Measurements from ENCODE around the gene ZBTB16.

The ZBTB16 gene

DNA sequence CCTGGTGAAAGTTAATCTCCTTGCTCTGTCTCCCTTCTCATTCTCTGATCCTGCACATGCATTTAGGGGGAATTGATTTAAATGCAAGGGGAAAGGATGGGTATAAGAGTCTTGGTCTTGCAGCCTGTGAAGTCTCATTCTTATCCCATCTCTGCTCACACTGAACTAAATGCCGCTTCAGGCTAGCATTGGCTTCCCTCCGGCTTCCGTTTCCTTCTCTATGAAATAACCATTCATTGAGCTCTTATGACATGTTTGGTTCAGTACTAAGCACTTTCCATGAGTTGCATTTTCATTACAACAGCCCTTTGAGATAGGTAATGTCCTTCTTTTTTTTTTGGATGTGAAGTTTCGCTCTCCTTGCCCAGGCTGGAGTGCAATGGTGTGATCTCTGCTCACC lies 5.6 kb downstream of the ZBTB16 start:
- DNase-seq (ENCODE audit: low read depth), result no peak

GRCh38 chr11:114066046-114066648 lies 6.6 kb downstream of the ZBTB16 start:
- no peak for DNase-seq (ENCODE audit: low read depth)

GRCh38 chr11:114068327-114068726 lies 8.8 kb downstream of the ZBTB16 start:
- no peak for DNase-seq (ENCODE audit: low read depth)

- DNase-seq (ENCODE audit: low read depth), result no peak
Measured at GRCh38 chr11:114070464-114071139, 11.1 kb downstream of the ZBTB16 start.

DNA sequence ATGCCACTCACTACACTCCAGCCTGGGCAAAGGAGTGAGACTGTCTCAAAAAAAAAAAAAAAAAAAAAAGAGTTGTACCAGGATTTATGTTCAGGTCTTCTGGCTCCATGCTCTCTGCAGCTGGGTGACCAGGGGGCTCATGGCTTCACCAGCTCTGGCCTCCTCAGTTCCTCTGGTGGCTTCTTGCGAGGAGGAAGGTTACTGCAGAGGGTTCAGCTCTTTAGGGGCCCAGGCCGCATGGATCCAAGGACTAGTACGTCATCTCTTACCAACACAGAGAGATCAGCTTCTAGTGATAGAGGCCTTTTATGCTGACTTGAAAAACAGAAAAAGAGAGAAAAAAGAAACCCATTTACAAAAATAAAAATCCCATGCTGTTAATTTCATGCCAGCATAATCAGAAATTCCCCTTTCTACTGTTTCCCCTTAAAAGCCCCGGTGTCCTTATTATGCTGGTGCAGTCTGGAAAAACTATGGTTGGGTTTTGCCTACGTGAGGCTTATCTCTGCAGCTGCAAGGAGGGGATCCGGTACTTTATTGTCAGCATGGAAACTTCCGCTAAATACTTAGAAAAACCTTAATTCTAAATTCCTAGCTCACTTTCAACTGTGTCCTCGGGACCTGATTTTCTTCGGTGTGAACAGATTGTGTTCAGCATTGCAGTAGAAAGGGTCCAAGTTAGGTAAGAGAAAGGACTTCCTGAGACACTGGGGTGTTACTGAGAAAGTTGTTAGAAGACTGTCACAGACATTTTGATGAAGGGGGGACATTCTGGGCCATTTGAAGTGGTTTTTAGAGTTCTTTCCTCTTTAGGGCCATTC lies 13.7 kb downstream of the ZBTB16 start:
- no peak for DNase-seq (ENCODE audit: low read depth)

- DNase-seq (ENCODE audit: low read depth), result no peak
Measured at GRCh38 chr11:114073828-114074381, 14.4 kb downstream of the ZBTB16 start.

GRCh38 chr11:114074546-114075343 lies 15.2 kb downstream of the ZBTB16 start:
- no peak for DNase-seq (ENCODE audit: low read depth)

- no peak for DNase-seq (ENCODE audit: low read depth)
Measured at GRCh38 chr11:114075344-114075610, 15.8 kb downstream of the ZBTB16 start.

DNA sequence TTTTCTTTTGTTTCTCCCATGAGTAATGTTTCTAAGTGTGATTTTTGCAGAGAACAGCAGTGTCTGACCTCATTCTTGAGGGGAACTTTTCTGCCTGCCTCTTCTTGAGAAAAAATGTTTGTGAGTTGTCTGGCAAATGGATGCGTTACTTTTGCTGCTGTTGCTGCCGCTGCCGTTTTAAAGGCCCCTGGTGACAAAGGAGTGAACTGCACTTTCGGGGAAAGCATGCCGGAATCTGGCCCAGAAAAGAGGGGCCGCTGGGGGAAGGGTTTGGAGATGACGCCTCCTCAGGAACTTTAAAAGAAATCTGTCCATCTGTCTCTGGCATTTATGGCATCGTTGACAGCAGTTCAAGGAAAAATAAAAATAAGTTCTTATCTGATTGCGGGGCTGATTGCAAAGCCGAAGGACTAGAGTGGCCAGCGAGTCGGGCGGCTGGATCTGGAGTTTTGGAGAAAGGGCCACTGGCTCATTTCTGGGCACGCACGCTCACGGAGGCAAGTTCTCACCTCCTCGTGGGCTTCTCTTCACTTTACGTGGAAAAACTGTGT lies 16.5 kb downstream of the ZBTB16 start:
- DNase-seq (ENCODE audit: low read depth), result no peak

GRCh38 chr11:114076921-114077331 lies 17.4 kb downstream of the ZBTB16 start:
- no peak for DNase-seq (ENCODE audit: low read depth)

DNA sequence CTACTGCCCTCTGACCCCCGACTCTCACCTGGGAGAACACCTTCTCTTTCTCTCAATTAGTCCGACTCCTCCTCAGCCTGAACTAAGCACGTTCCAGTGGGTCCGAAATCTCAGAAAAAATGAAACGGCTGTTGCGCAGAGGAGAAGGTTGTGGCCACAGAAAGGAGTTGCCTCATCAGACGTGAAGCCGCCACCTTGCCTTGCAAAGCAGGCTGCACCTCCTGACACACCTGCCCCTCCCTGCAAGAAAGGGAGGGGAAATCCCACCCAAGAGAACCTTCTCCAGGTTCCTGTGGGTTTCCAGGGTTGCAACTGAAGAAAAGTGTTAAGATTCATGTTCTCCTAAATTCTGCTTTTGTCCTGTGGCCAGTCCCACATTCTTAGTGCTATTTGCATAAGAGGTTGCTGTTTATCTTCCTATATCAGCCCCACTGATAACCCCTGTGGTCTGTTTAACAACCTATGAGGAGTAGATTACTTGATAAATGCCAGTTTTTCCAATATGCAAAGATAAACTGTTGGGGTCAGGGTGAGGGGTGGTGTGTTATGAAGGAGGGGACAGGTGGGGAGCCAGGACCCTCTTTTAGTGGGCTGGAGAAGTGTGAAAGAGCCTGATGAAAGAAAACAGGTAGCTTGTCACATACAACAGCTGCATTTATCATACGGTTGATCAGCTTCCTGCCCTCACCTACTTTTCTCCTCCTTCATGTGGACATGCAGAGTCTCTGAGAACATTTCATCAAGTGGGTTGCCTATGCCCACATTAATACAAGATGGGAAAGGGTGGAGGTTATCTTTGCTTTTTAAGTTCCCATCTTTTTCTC lies 18.2 kb downstream of the ZBTB16 start:
- DNase-seq (ENCODE audit: low read depth), result no peak

DNA sequence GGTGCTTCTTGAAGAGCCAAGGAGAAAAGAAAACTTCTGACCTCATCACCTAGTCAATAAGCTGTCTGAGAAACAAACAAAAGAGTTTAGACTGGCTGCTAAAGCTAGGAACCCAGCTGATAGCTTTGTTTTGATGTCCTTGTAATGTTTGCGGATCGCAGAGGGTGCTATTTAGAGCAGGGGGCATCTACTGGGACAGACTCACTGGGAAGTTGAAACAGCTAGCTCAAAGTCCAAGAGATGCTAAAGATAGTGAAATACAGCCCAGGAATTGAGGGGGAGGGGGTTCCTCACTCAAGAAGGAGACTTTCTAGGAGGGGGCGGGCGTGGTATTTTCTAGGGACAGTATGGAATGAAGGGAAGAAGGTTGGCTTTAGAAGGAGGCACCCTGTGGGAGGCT lies 18.9 kb downstream of the ZBTB16 start:
- DNase-seq (ENCODE audit: low read depth), result no peak

GRCh38 chr11:114079511-114080065 lies 20.1 kb downstream of the ZBTB16 start:
- no peak for DNase-seq (ENCODE audit: low read depth)

DNA sequence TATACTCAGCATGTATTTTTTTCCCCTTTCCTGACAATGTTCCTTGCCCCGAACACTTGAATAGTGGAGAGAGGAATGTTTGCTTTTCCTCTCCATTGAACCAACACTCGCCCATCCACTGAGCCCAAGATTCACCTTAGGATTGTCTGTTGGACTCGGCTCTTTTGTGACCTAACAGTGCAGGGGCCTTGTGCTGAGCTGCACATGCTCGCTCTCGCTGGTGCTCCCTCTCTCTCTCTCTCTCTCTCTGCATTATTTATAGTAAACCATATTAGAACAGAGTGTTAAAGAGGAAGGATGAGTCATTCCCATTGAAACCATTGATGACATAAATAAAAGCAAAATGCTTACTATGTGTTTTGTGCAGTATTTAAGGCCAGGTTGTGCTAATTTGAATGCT lies 20.7 kb downstream of the ZBTB16 start:
- DNase-seq (ENCODE audit: low read depth), result no peak

DNA sequence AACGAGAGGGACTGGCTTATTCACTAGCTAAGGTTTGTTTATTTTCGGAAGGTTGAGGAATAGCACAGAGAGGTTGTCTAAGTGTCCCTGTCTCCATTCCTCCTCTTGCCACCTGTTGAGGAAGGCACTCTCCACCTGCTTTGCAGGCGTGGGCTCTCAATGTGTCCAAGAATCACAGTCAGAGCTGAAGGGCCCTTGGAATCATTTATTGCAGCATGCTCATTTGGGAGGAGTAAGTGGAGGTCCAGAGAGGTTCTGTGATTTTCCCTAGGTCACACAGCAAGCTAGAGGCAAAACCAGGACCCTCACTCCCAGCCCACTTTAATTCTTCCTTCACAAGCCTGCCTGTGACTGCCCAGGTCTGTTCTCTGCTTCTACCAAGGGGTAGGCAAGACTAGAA lies 21.3 kb downstream of the ZBTB16 start:
- no peak for DNase-seq (ENCODE audit: low read depth)

GRCh38 chr11:114081641-114082414 lies 22.3 kb downstream of the ZBTB16 start:
- DNase-seq (ENCODE audit: low read depth), result no peak

DNA sequence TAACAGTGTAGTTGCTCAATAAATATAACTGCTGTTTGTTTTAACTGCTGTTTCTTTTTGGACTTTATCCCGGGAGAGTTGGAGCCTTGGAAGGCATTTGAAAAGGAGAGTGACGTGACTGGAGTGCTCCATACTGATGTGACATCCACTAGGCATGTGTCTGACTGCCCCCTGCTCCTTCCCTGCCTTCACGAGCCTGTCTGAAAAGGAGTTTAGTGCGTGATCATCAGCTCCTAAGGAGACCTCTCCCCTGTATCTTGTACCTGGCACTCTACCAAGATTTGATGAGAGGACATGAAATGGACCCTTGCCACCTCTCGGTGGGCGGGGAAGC lies 22.9 kb downstream of the ZBTB16 start:
- DNase-seq (ENCODE audit: low read depth), result no peak

DNA sequence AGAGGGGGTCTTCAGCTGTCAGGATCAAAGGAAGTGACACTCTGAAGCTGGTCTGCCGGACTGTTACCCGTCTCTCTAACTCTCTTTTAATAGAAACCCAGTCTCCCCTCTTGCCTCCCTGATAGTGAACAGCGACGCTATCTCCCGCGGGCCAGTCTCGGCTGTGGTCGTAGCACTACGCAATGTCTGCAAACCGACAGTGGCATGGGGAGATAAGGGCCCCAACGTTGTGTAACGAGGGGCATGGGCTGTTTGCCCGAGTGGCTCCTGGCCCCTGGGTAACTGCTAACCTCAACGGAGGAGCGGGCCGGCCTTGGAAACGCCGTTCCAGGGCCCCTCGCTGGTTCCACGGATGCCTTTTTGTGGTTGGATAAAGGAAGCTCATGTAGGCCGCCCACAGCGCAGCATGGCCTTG lies 23.3 kb downstream of the ZBTB16 start:
- DNase-seq (ENCODE audit: low read depth), result no peak

DNA sequence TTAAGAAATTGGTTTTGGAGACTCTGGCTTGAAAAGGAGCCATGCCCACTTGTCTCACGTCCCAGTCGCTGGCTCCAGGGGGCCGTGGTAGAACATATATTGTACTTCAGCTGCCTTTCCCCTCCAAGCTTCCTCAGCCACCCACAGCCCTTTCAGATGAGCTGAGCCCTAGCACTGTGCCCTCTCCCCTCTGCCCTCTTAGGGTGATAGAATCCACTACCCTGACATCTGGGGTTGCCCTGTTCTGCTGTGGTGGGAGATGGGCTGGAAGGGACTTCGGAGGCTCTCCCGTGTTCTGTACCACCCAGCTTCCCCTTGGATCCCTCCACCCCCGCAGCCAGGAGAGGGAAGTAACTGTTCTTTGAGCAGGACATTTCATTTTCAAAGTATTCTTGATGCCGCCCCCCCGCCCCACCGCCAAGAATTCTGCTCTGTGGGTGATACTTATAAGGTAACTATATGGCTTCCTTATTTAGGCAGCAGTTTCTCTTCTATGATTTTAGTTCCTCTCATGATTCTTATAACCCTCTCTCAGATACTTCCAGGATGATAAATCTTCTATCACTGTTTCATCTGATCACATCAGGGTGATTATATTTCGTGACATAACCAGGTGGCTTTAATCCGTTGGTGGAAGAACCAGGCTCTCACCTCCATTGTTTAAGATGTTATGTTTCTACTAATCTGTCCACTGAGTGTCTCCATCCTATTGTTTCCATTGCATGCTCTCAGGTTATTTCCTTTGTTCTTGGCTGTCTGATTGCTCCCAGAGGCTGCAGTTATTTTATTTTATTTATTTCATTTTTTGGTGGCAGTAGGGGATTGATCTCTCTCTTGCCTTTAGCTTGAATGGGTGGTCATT lies 24.1 kb downstream of the ZBTB16 start:
- no peak for DNase-seq (ENCODE audit: low read depth)
